Effector memory CD4-positive, alpha-beta T cell (primary cell): Measurements from ENCODE around the gene TSHZ2.
"Not testable (repeated sequence)": the region's sequence is repeated elsewhere in the genome, so short reads cannot be mapped to it uniquely, and the experiment has no call there.

Experiments
- DNase-seq, 3 donors: peaks; one replicate each; pipeline ENCODE4 v3.0.0-alpha.2; 2020
- H3K27ac ChIP-seq: 2 replicates; pipeline ENCODE4 v1.7.0; 2013; ENCODE audit warnings: mild to moderate bottlenecking, low read length, moderate library complexity; ENCODE audit not compliant: insufficient read depth, poor library complexity, severe bottlenecking
- H3K27me3 ChIP-seq: replicated peaks from 2 replicates; pipeline ENCODE4 v1.7.0; 2013; ENCODE audit warnings: mild to moderate bottlenecking, low read length; ENCODE audit not compliant: insufficient read depth, control insufficient read depth, poor library complexity, severe bottlenecking
- H3K36me3 ChIP-seq: 2 replicates; pipeline ENCODE4 v1.7.0; 2013; ENCODE audit warnings: mild to moderate bottlenecking, low read length, moderate library complexity; ENCODE audit not compliant: control insufficient read depth, insufficient read depth
- H3K4me1 ChIP-seq: 2 replicates; pipeline ENCODE4 v1.7.0; 2013; ENCODE audit warnings: low read length, mild to moderate bottlenecking; ENCODE audit not compliant: control insufficient read depth, insufficient read depth, poor library complexity, severe bottlenecking
- H3K4me3 ChIP-seq: 2 replicates; pipeline ENCODE4 v1.7.0; 2013; ENCODE audit warnings: low read length, low read depth, mild to moderate bottlenecking; ENCODE audit not compliant: insufficient read depth, poor library complexity, severe bottlenecking
- H3K9me3 ChIP-seq: 2 replicates; pipeline ENCODE4 v1.7.0; 2013; ENCODE audit warnings: mild to moderate bottlenecking, low read length, moderate library complexity; ENCODE audit not compliant: control insufficient read depth

Gene TSHZ2

GRCh38 chr20:53089851-53090250 lies 117.7 kb downstream of the TSHZ2 start:
- not testable (repeated sequence) for H3K4me3 ChIP-seq, H3K27ac ChIP-seq, DNase-seq, H3K9me3 ChIP-seq, H3K27me3 ChIP-seq, H3K4me1 ChIP-seq, H3K36me3 ChIP-seq

- H3K4me3 ChIP-seq = no peak overlapping the region
- no peak overlapping the region for H3K27ac ChIP-seq
- no peaks in the 10 kb centered on the region for H3K27me3 ChIP-seq
- DNase-seq = no peak
- no peaks in the 10 kb centered on the region for H3K4me1 ChIP-seq
- H3K36me3 ChIP-seq = no peaks in the 10 kb centered on the region
- no peaks in the 10 kb centered on the region for H3K9me3 ChIP-seq
Measured at GRCh38 chr20:53091789-53092188, 119.6 kb downstream of the TSHZ2 start.

GRCh38 chr20:53092772-53093300 lies 120.7 kb downstream of the TSHZ2 start:
- no peaks in the 10 kb centered on the region for H3K4me1 ChIP-seq

GRCh38 chr20:53097371-53097770 lies 125.2 kb downstream of the TSHZ2 start:
- Histone ChIP-seq H3K27ac (no peak overlapping the region), H3K4me1 (no peaks in the 10 kb centered on the region), H3K4me3 (no peak overlapping the region), H3K36me3 (no peaks in the 10 kb centered on the region), H3K9me3 (no peaks in the 10 kb centered on the region), H3K27me3 (no peaks in the 10 kb centered on the region)
- DNase-seq = no peak

More at GRCh38 chr20:53092772-53093300, 120.7 kb downstream of the TSHZ2 start:
- no peak for DNase-seq
- Histone ChIP-seq H3K9me3 (no peaks in the 10 kb centered on the region), H3K4me3 (no peak overlapping the region), H3K27me3 (no peaks in the 10 kb centered on the region), H3K27ac (no peak overlapping the region), H3K36me3 (no peaks in the 10 kb centered on the region)

DNA sequence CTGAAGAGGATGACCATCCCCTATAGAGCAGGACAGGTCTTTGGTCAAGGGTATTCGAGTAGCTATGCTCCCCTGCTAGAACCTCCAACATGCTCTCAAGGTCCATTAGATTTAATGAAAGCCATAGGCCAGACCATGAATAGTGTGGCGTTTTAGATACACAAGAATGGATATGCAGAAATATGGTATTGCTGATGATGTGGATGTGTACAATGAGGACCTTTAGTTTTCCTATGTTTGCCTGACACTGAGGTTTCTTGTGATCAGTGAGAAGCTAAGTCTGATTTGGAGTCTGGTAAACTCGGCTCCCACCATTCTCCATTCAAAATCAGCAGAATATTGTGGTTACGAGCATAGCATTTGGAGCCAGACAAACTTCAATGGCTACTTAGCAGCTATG lies 125.6 kb downstream of the TSHZ2 start:
- H3K4me3 ChIP-seq = no peak overlapping the region
- DNase-seq = no peak
- no peaks in the 10 kb centered on the region for H3K9me3 ChIP-seq
- H3K4me1 ChIP-seq = no peaks in the 10 kb centered on the region
- no peaks in the 10 kb centered on the region for H3K36me3 ChIP-seq
- no peaks in the 10 kb centered on the region for H3K27me3 ChIP-seq
- H3K27ac ChIP-seq = no peak overlapping the region

- Histone ChIP-seq H3K4me3 (no peak overlapping the region), H3K9me3 (no peaks in the 10 kb centered on the region), H3K27me3 (no peaks in the 10 kb centered on the region), H3K27ac (no peak overlapping the region), H3K36me3 (no peaks in the 10 kb centered on the region), H3K4me1 (no peaks in the 10 kb centered on the region)
- DNase-seq = no peak
Measured at GRCh38 chr20:53098621-53099020, 126.5 kb downstream of the TSHZ2 start.

- Histone ChIP-seq H3K36me3 (no peaks in the 10 kb centered on the region), H3K4me1 (no peaks in the 10 kb centered on the region), H3K4me3 (no peak overlapping the region), H3K27me3 (no peaks in the 10 kb centered on the region), H3K27ac (no peak overlapping the region), H3K9me3 (no peaks in the 10 kb centered on the region)
- DNase-seq = no peak
Measured at GRCh38 chr20:53099856-53100255, 127.7 kb downstream of the TSHZ2 start.

- no peak for DNase-seq
- no peak overlapping the region for H3K27ac ChIP-seq
- no peaks in the 10 kb centered on the region for H3K9me3 ChIP-seq
- H3K4me1 ChIP-seq = no peaks in the 10 kb centered on the region
- H3K36me3 ChIP-seq = no peaks in the 10 kb centered on the region
- H3K4me3 ChIP-seq = no peak overlapping the region
- no peaks in the 10 kb centered on the region for H3K27me3 ChIP-seq
Measured at GRCh38 chr20:53100476-53100911, 128.3 kb downstream of the TSHZ2 start.

DNA sequence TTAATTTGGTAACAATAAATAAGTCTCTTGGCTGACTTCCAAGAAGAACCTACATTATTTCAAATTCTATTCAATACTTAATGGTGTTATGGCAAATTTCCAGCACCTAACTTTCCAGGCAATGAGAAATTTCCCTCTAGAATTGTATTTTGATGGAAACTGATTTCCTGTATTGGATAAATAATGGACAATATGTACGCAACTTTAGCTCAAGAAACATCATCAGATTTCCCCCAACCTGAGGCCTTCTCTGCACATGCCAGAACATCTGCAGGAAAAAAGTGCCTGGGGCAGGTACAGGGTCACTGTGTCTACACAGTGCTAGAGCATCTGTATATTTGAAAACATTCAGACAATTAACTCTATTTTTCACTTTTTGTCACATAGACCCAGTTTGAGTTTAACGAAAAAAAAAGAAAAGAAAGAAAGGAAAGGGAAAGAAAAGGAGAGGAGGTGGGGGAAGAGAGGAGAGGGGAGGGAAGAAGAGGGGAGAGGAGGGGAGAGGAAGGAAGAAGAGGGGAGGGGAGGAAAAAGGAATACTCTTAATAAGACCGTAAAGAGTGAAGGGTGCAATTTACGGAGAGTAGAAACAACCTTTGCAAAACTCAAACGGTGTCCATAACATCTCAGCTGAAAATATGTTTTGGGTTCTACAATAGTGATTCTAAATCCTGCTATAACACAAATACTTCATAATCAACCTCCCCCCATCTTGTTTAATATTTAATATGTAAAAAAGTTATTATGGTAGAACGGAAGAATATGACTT lies 130.0 kb downstream of the TSHZ2 start:
- Histone ChIP-seq H3K36me3 (no peaks in the 10 kb centered on the region), H3K27ac (no peak overlapping the region), H3K9me3 (no peaks in the 10 kb centered on the region), H3K27me3 (no peaks in the 10 kb centered on the region), H3K4me1 (no peaks in the 10 kb centered on the region), H3K4me3 (no peak overlapping the region)
- no peak for DNase-seq

DNA sequence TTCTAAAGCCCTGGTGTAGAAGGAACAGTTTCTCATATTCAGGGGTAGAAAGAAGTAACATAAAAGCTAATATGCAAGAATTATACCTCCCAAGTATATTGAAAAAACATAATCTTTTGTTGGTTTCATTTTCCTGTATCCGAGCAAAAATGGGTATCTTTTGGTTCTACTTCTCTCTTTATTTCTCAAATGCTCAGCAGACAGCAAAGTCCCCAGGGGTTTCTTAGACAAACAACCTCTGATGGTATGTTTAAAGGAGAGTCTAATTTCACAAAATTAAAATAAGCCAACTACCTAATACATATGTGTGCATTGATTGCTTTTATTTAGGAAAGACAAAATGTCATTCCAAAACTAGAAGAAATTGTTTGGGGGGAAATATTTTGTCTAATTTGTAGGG lies 131.0 kb downstream of the TSHZ2 start:
- H3K4me1 ChIP-seq = no peaks in the 10 kb centered on the region

More for the DNA sequence above, 131.0 kb downstream of the TSHZ2 start:
- Histone ChIP-seq H3K27me3 (no peaks in the 10 kb centered on the region), H3K9me3 (no peaks in the 10 kb centered on the region), H3K36me3 (no peaks in the 10 kb centered on the region), H3K27ac (no peak overlapping the region), H3K4me3 (no peak overlapping the region)
- no peak for DNase-seq
